Measurements from ENCODE around the gene TAGLN2. TPM values are rescaled to one million over a fixed set of nuclear protein-coding genes. Genes with fewer than 3 reads are reported as not detected.

TAGLN2 gene
- total RNA-seq, 1 donor from 2014 or later, result 160 TPM

- no peak overlapping the region for H3K4me3 Mint-ChIP-seq (ENCODE audit: unreplicated experiment)
- no peak for TF ChIP-seq CTCF (IDR thresholded peaks at IDR 0.05; ENCODE audit: partially characterized antibody, unreplicated experiment)
Observed at GRCh38 chr1:159869607-159870006, 55.7 kb downstream of the TAGLN2 start.

GRCh38 chr1:159869173-159869572 is 56.1 kb downstream of the TAGLN2 start:
- no peak overlapping the region for H3K4me3 Mint-ChIP-seq (ENCODE audit: unreplicated experiment)
- TF ChIP-seq CTCF (IDR thresholded peaks at IDR 0.05; ENCODE audit: partially characterized antibody, unreplicated experiment), result no peak
- DNase-seq, result no peak
- peaks cover 8% of the 10 kb centered on the region for H3K27me3 Mint-ChIP-seq (ENCODE audit: unreplicated experiment)
- peaks cover 1% of the 10 kb centered on the region for H3K9me3 Mint-ChIP-seq (ENCODE audit: unreplicated experiment)
- H3K4me1 Mint-ChIP-seq (ENCODE audit: low read depth, unreplicated experiment), result peaks cover 5% of the 10 kb centered on the region
- H3K27ac Mint-ChIP-seq (ENCODE audit: unreplicated experiment), result no peak overlapping the region
- no peaks in the 10 kb centered on the region for H3K36me3 Mint-ChIP-seq (ENCODE audit: unreplicated experiment)

More at GRCh38 chr1:159869607-159870006, 55.7 kb downstream of the TAGLN2 start:
- H3K4me1 Mint-ChIP-seq (ENCODE audit: low read depth, unreplicated experiment), result peaks cover 5% of the 10 kb centered on the region
- H3K9me3 Mint-ChIP-seq (ENCODE audit: unreplicated experiment), result no peaks in the 10 kb centered on the region
- peaks cover 8% of the 10 kb centered on the region for H3K27me3 Mint-ChIP-seq (ENCODE audit: unreplicated experiment)
- no peak for DNase-seq
- H3K36me3 Mint-ChIP-seq (ENCODE audit: unreplicated experiment), result no peaks in the 10 kb centered on the region
- H3K27ac Mint-ChIP-seq (ENCODE audit: unreplicated experiment), result no peak overlapping the region

GRCh38 chr1:159868766-159869165 is 56.5 kb downstream of the TAGLN2 start:
- no peak overlapping the region for H3K4me3 Mint-ChIP-seq (ENCODE audit: unreplicated experiment)
- TF ChIP-seq CTCF (IDR thresholded peaks at IDR 0.05; ENCODE audit: partially characterized antibody, unreplicated experiment), result no peak
- peaks cover 8% of the 10 kb centered on the region for H3K27me3 Mint-ChIP-seq (ENCODE audit: unreplicated experiment)
- no peaks in the 10 kb centered on the region for H3K36me3 Mint-ChIP-seq (ENCODE audit: unreplicated experiment)
- peaks cover 2% of the 10 kb centered on the region for H3K9me3 Mint-ChIP-seq (ENCODE audit: unreplicated experiment)
- H3K27ac Mint-ChIP-seq (ENCODE audit: unreplicated experiment), result no peak overlapping the region
- no peak for DNase-seq
- H3K4me1 Mint-ChIP-seq (ENCODE audit: low read depth, unreplicated experiment), result peaks cover 5% of the 10 kb centered on the region

Small RNA genes lying within 50 kb of the gene (microRNA-seq; reads per million reads assigned to microRNA genes)
- gene MIR4259 (ENCODE audit: unreplicated experiment), result not detected

Other genes starting within 250 kb of the TAGLN2 start
- not detected for gene CRP, start 210.9 kb downstream of the TAGLN2 start, total RNA-seq (ENCODE audit: unreplicated experiment)
- gene DUSP23, start 144.5 kb downstream of the TAGLN2 start, total RNA-seq (ENCODE audit: unreplicated experiment), result 11.6 TPM
- gene FCRL6, start 123.1 kb downstream of the TAGLN2 start, total RNA-seq (ENCODE audit: unreplicated experiment), result not detected
- gene SLAMF8, start 98.6 kb downstream of the TAGLN2 start, total RNA-seq (ENCODE audit: unreplicated experiment), result not detected
- not detected for gene VSIG8, start 62.9 kb downstream of the TAGLN2 start, total RNA-seq (ENCODE audit: unreplicated experiment)
- 0.49 TPM for gene CFAP45, start 25.3 kb downstream of the TAGLN2 start, total RNA-seq (ENCODE audit: unreplicated experiment)
- gene IGSF9, start 20.1 kb upstream of the TAGLN2 start, total RNA-seq (ENCODE audit: unreplicated experiment), result 23.4 TPM
- not detected for gene SLAMF9, start 28.7 kb upstream of the TAGLN2 start, total RNA-seq (ENCODE audit: unreplicated experiment)
- 5.9 TPM for gene PIGM, start 106.5 kb upstream of the TAGLN2 start, total RNA-seq (ENCODE audit: unreplicated experiment)
- not detected for gene KCNJ10, start 144.7 kb upstream of the TAGLN2 start, total RNA-seq (ENCODE audit: unreplicated experiment)
- gene KCNJ9, start 156.0 kb upstream of the TAGLN2 start, total RNA-seq (ENCODE audit: unreplicated experiment), result 2.0 TPM
- 45.9 TPM for gene IGSF8, start 173.1 kb upstream of the TAGLN2 start, total RNA-seq (ENCODE audit: unreplicated experiment)
- not detected for gene ATP1A2, start 190.3 kb upstream of the TAGLN2 start, total RNA-seq (ENCODE audit: unreplicated experiment)
- gene ATP1A4, start 226.1 kb upstream of the TAGLN2 start, total RNA-seq (ENCODE audit: unreplicated experiment), result not detected

Measured in glutamatergic neuron (in vitro differentiated cells).